T-helper 22 cell (primary cell): ENCODE data around the gene SYT17.

Experiments used
- DNase-seq: peaks from one replicate; pipeline ENCODE4 v3.0.0-alpha.2; 2020; ENCODE audit warnings: low read depth

The SYT17 gene, protein sequence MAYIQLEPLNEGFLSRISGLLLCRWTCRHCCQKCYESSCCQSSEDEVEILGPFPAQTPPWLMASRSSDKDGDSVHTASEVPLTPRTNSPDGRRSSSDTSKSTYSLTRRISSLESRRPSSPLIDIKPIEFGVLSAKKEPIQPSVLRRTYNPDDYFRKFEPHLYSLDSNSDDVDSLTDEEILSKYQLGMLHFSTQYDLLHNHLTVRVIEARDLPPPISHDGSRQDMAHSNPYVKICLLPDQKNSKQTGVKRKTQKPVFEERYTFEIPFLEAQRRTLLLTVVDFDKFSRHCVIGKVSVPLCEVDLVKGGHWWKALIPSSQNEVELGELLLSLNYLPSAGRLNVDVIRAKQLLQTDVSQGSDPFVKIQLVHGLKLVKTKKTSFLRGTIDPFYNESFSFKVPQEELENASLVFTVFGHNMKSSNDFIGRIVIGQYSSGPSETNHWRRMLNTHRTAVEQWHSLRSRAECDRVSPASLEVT

DNA sequence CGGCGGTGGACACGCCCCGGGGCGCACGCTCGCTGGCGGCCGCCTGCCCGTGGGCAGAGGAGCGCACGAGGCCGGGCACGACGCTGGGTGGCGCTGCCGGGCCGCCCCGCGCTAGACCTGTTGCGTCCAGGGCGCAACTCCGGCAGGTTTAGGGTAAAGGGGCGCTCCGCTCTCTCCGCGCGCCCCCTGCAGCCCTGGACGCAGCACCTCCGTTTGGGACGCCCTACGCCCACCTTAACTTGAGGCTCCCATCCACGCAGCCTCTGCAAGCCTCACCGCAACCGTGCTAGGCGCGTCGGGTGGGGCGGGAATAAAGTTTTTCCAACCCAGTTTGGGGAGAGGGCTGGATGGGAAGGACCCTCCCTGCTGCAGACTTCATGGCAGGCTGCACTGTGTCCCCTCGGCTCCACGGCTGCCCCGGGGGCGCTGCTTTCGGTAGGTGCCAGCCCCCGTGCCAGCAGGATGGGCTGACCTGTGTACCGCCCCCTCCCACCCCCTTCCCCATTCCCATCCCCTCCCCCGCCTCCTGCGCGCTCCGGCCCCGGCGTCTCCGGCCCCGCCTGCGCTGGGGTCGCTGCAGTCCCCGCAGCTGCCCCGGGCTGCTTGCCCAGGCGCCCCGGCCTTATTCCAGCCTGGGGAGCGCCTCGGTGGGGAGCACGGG lies at the start of gene SYT17:
Gene SYT17, plus strand, starts transcription at position 531 of the 661 bp plus-strand sequence. CDS start 407 bp downstream, outside the sequence.
- no peak for DNase-seq

DNA sequence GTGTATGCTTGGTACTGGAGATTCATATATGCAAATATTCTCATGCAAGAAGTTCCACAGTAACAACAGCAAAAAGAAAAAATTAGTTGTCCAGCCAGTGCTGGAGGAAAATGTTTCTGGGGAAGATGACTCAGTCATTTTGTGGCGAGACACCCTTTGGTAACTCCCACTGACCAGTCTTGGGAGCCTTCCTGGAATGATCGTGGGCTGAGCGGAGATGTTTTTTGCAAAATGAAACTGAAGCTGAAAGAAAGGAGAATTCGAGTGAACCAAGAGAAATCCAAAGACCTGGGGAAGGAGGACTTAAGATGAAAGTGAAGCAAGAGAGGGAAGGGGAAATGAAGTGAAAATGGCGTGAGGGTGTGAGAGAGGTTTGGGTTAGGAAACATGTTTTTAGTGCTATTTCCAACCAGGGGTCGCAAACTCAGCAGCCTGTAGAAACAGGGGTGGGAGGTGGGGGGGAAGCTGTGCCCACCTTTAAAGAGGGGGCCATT lies 49.1 kb upstream of the SYT17 start:
- no peak for DNase-seq

DNA sequence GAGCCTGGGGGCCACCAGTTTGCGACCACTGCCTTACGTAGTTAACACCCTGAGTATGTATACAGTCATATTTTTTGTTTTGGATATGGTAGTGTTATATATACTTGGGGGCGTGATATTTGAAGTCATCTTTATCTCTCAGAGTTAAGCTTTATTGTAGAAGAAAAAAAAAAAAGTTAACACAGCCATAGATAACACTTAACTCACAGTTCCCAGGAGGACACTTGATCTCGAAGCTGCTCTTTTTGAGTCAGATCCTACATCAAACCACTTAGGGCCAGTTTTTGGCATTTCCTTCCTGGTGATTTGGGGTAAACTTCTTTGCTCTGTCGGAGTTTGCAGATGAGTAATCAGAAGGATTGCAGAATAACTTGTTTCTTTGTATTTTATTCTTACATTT lies 48.5 kb upstream of the SYT17 start:
- no peak for DNase-seq

DNA sequence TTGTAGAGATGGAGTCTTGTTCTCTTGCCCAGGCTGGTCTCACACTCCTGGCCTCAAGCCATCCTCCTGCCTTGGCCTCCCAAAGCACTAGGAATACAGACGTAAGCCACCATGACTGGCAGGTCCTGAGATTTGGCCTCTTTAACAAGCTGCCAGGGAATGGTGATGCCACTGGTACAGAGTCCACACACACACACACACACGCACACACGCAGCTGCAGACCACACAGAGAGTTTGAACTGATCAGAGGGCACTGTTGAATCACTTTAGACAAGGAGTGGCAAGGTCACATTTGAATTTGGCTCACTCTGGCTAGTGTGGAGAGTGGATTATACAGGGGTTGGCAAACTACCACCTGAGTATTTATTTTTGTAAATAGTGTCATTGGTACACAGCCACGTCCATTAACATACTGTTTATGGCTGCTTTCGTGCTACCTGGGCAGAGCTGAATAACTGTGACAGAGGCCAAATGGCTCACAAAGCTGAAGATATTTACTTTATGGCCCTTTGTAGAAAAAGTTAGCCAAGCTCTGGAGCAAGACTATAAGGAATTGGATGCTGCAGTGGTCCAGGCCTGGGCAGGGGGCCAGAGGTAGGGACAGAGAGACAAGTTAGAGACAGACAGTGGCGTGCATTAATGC lies 44.4 kb upstream of the SYT17 start:
- no peak for DNase-seq

DNA sequence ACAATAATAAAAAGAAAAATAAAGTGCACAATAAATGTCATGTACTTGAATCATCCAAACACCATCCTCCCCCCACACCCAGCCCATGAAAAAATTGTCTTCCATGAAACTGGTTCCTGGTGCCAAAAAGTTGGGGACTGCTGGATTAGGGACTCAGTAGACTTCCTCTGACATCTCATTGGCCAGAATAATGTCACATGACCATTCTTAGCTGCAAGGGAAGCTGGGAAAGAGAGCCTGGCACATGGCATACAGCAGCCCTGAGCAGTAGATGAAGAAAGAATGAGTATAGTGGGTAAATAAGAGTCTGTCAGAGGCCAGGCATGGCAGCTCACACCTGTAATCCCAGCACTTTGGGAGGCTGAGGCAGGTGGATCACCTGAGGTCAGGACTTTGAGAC lies 41.7 kb upstream of the SYT17 start:
- DNase-seq: no peak

DNA sequence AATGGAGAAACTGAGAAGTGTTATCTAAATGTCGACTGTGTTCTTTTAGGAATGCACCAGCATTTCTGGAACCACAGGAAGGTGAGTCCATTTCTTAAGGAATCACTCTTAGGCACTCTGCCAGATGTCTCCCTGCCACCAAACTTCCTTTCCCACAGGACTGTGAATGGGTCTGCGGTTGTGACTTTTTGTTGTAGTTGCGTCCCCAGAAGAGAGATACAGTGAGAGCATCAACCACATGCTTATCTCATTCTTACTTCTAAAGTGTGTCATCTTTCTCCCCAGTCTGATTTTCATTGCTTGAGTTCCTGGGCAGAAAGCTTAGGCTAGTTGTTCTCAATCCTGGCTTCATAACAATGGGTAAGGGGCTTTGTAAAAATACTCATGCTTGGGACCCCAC lies 40.8 kb upstream of the SYT17 start:
- DNase-seq: no peak

DNA sequence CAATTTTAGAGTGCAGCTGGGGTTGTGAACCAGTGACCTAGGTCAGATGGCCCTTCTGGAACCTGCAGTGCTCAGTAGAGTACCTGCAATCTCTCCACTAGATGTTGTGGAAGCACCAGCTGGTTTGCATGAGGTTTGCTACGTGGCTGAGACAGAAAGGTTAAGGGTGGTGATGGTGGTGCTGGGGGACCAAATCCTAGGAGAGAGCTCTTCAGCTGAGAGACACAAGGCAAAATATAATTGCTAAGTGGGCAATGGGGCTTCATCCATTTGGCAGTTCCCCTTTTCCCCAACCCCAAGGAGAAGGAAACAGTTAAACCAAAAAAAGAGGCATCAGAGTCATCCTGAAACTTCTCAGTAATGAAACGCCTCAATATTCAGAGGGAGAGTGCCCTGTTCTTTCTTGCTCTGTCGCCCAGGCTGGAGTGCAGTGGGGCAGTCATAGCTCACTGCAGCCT lies 40.3 kb upstream of the SYT17 start:
- DNase-seq: no peak

DNA sequence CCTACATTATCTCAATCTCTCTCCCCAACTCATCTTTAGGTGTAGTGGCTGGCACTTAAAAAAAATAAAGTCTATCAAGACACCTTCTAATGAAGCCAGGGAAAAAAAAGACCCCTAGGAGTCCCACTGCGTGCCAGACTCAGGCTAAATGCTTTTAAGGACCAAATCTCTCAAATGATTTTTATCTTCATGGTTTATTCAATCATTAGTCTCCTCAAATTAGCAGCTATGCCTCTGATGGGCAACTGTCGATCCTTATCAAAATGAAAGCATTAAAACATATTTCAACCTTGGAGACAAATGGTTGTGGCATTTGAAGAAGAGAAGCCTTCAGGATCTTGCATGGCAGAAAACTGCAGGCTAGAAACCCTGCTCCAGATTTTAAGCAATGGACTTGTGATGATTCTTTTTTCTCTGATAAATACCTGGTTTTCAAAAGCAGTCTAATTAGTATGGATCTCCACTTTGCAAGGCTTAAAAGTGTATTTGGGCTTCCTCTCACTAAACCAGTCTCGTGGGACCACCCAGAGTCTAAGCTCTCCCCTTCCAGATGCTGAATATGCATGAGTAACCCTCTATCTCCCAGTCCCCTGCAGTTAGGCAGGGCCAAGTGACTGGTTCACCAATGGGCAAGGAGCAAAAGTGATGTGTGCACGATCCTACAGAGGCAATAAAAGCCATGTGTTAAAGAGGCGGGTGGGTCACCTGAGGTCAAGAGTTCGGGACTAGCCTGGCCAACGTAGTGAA lies 39.4 kb upstream of the SYT17 start:
- DNase-seq: no peak

DNA sequence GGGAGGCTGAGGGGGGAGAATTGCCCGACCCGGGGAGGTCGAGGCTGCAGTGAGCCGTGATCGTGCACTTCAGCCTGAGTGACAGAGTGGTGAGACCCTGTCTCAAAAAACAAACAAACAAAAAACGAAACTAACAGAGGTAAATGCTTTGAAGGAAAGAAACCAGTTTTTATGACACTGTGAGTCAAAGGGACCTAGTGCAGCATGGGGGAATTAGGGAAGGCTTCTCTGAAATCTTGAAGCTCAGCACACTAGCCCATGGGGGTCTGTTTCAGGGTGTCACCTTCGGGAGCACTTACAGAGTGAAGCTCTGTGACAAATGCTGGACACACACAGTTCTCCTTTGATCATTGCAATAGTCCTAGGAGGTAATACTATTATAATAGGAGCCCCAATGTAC lies 37.7 kb upstream of the SYT17 start:
- DNase-seq: no peak

DNA sequence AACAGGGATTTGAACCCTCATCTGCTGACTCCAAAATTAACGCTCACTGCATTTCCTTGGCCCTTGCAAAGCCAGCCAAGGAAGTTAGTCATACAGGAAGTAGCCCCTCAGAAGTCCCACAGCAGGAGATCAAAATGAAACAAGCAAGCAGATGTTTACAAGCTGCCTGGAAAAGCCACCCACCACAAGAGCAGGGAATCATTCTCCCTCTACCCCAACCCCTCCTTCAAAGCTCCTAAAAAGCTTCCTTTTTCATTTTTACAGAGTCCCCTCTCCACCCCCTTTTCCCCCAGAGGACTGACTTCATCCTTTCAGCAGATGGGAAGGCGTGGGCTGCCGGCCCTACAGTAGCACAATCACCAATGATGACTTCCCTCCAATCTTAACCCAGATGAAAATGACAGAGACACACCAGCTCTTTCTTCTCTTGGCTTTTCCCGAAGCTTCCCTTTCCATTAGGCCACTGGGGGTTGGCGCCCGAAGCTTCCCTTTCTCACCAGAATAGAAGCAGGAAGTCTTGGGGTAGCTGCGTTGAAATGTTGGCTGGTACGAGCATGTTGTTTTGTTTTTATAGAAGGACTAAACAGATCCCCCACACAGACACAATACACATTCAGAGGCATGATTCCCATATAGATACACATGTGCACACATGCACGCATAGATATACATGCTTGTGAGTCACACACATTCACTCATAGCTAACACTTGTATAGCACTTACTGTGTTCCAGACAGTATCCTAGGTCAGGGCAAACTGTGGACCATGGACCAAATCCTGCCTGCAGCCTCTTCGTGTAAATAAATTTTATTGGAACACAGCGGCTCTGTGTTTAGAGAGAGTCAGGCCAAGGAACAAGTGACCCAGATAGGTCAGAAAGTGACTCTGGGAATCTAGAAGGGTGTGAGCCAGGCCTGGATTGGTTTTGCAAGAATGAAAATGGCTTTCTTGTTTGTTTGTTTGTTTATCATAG lies 36.9 kb upstream of the SYT17 start:
- DNase-seq: no peak

DNA sequence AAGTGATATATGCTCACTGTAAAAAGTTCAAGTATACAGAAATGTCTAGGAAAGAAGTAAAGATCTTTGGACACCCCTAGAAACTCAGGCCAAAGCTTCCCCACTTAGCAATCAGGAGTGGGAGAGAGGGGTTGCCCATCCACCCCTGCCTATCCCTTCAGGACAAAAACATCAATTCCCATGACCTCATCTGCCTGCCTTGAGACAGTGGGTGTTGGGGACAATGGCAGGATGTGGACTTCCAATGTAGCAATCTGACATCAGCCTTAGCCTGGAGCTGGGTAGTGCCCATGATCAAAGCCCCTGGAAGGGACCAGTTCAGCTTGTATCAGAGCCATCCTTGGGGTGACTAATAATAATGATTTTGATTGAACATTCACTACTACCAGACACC lies 36.2 kb upstream of the SYT17 start:
- no peak for DNase-seq

DNA sequence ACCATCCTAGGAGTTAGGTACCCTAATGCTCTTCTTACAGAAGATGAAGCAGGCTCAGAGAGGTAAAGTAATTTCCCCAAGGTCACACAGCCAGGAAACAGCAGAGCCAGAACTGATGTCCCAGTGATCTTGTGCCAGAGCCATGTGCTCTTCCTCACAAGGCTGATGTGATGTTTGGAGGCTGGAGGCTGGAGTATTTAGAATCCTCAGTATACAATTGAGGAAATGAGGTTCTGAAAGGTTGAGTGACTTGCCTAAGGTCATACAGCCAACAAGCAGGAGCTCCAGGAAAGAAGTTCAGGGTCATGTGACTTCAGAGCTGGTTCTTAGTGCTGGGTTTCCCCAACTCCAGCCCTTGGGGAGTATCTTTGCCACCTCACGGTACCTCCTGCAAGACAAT lies 35.8 kb upstream of the SYT17 start:
- DNase-seq: no peak

DNA sequence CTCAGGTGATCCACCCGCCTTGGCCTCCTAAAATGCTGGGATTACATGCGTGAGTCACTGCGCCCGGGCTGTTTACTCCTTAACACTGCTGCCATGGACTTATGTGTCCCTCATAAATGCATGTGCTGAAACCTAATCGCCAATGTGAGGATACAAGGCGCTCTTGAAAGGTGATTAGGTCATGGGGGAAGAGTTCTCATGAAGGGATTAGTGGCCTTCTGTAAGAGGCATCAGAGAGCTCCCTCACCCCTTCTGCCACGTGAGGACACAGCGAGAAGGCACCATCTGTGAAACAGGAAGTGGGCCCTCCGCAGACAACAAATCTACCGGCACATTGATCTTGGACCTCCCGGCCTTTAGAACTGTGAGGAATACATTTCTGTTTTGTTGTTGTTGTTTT lies 35.1 kb upstream of the SYT17 start:
- DNase-seq: no peak

DNA sequence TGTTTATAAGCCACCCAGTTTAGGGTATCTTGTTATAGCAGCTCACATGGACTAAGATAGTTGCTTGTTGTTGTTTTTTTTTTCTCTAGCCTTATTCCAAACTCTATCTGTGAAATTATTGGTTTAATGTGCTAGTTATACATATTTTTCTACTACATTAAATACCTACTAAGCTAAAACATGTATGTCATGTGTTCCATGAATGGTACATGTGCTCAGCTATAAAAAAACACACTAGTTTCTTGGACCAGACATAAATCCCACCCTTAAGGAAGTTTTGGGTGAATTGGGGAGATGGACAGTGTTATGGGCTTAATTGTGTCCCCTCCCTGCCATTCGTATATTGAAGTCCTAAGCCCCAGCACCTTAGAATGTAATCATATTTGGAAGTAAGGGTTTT lies 34.4 kb upstream of the SYT17 start:
- no peak for DNase-seq

DNA sequence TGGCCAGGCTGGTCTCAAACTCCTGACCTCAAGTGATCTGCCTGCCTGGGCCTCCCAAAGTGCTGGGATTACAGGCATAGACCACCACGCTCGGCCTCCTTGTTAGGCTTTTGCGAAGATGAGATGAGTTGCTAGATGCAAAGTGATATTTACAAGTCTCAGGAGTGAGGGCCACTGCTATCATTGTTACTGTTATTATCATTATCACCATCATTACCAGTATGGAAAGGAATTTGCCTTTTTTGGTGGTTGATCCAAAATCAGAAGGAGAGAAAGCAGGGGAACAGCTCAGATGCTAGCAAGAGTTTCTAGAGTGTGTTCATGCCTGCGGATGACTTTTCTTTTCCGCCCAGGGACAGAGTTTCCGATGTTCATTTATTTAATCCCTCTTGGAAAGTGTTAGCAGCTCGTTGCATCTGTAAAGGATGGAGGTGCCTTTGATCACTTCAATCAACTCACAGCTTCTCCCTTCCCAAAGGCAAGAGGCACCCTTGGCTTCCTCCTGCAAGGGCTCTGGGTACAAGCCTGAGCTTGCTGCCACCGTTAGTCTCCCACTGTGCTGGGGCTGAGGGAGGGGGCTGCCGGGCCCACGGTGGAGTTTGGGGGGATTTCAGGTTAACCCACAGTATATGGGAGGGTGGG lies 32.7 kb upstream of the SYT17 start:
- DNase-seq: no peak

DNA sequence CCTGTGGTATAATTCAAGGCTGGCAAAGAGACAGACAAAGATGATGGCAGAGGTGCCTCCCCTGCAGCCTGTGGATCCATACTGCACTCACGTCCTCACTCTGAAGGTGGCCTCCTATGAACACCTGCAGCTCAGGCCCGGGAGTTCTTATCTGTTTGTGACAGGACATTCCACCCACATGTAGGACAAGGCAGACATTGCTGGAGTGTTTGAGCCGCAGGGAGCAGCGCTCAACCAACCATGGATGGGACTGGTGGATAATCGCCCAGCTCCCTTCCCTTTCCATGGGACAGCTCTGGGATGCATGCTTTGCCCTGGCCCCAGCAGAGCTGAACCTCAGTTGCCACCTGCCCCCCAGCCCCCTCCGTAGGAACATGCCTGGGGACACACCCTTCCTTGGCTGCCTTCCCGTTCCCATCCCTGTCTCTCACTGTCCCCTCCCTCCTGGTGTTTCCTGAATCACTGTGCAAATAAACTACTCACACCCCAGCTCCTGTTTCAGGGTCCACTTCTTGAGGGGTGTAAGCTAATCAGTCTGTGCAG lies 32.1 kb upstream of the SYT17 start:
- DNase-seq: no peak

DNA sequence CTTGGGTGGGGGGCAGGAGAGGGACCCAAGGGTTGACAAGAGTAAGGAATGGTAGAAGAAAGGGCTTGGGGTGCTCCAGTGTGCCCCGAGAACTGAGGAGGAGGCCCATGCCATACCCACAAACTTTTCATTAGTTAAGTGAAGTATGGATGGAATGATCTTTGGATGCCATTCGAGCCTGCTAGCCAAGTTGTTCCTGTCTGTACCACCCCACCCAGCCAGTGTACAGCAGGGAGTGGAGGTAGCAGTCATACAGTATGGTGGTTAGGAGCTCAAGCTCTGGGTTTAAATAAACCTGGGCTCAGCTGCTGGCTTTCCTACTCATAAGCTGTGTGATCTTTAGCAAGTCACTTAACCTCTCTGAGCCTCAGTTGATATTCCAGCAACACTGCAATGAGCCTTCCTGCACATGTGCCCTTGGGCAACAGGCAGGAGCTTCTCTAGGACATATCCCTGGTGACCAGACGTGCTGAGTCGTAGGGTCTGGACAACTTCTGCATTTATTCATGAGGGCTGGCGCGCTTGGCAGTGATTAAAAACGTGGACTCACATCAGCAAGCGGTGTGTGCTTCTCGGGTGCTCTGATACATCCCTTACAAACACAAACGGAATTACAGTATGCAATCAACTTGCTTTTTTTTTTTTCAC lies 31.4 kb upstream of the SYT17 start:
- no peak for DNase-seq

DNA sequence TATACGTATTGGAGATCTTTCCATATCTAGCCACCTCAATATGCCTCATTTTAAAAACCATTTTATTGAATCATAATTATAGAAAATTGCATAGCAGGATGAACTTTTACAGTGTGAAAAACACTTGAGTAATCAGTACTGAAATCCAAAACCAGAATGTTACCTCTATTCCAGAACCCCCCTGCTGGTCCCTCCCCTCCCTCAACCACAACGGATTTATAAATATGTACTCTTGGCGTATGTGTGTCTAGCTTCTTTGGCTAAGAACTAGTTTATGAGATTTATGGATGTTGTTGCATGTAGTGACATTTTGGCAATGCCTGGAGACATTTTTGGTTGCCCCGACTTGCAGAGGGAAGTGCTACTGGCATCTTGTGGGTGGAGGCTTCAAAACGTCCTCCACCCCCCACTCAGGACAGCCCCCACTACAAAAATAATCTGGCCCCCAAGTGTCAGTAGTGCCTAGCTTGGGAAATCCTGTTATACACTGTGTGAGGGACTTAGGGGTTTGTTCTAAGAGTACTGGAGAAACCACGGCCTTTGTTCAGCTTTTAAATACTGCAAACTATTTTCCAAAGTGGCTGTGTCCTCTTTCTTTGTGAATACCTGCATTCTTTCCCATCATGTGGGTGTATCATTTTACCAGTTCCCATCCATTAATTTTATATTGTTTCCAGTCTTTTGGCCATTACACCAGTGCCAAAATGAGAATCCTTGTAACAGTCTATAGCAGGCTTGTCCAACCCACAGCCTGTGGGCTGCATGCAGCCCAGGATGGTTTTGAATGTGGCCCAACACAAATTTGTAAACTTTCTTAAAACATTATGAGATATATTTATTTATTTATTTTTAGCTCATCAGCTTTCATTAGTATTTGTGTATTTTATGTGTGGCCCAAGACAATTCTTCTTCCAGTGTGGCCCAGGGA lies 30.6 kb upstream of the SYT17 start:
- no peak for DNase-seq
